GM12801 (cell line): ENCODE measurements around the gene ZC3HAV1.

Source experiments
- CTCF ChIP-seq: IDR thresholded peaks from one replicate; pipeline ENCODE4 v1.5.1; 2011; ENCODE audit warnings: control low read depth; ENCODE audit not compliant: insufficient read length; ENCODE audit errors: extremely low read depth

ZC3HAV1 gene

GRCh38 chr7:139127648-139128047, 18.1 kb upstream of the ZC3HAV1 start:
- TF ChIP-seq CTCF = no peak

- no peak for TF ChIP-seq CTCF
These were observed 16.1 kb upstream of the ZC3HAV1 start for GRCh38 chr7:139125657-139126056.

- no peak for TF ChIP-seq CTCF
These were observed 14.8 kb upstream of the ZC3HAV1 start for GRCh38 chr7:139124084-139124914.

GRCh38 chr7:139119486-139119849, 9.9 kb upstream of the ZC3HAV1 start:
- TF ChIP-seq CTCF = no peak

GRCh38 chr7:139118805-139119485, 9.4 kb upstream of the ZC3HAV1 start:
- no peak for TF ChIP-seq CTCF

- no peak for TF ChIP-seq CTCF
These were observed 8.8 kb upstream of the ZC3HAV1 start for GRCh38 chr7:139118234-139118804.

GRCh38 chr7:139117599-139118233, 8.2 kb upstream of the ZC3HAV1 start:
- no peak for TF ChIP-seq CTCF
